Glomerular visceral epithelial cell (primary cell): Measurements from ENCODE around the gene CLIP2.
"Not testable (repeated sequence)": the region's sequence is repeated elsewhere in the genome, so short reads cannot be mapped to it uniquely, and the experiment has no call there.

Experiments used
- DNase-seq: peaks from one replicate; pipeline ENCODE4 v3.0.0-alpha.2; 2016; ENCODE audit errors: extremely low spot score

CLIP2 gene

DNA sequence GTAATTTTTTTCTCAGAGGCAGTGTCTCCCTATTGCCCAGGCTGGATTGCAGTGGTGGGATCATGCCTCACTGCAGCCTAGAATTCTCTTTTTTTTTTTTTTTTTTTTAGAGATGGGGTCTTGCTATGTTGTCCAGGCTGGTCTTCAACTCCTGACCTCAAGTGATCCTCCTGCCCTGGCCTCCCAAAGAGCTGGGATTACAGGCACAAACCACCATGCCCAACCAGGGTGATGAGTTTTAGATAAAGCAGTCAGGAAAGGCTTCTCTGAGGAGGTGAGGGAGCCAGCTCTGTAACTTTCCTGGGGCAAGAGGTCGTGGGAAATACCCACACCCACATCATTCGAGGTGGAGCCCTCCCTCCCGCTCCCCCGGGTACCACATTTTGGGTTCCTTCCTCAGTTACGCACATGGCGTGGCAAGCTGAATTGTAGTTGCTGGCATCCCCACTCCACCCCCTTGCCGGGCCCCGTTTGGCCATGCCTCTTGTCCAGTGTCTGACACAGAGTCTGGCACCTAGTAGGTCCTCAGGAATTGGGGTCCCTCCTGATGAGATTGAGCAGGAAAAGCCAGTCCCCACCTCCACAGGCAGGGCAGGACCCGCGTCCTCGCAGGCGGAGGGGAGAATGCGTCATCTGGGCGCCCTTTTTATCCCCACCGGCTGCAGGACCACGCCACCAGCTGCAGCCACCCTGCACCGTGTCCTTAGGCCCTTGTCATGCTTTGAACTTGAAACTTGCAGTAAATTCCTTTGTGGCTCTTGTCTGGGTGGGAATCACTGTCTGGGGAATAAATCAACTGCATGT is 43.4 kb downstream of the CLIP2 start:
- DNase-seq, result no peak

DNA sequence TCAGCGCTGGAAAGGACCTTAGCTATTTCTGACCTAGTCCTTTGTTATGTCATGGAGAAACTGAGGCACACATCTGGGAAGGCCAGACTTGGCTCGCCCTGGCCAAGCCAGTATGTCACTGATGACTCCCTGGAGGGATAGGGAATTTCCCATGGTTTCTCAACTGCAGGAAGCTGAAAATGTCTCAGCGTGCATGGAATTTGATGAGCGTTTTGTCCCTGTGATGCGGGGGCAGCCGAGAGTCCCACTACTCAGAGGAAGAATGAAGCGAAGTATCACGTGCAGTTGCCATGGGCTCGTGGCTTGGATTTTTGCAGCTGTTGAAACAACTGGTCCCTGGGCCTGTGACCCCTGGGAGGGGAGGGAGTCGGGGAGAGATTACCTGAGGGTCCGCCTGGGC is 44.8 kb downstream of the CLIP2 start:
- peak; percentile 24 for DNase-seq

- no peak for DNase-seq
Measured at GRCh38 chr7:74337926-74338325, 48.7 kb downstream of the CLIP2 start.

- DNase-seq, result no peak
Measured at GRCh38 chr7:74338366-74339108, 49.3 kb downstream of the CLIP2 start.

- not testable (repeated sequence) for DNase-seq
Measured at GRCh38 chr7:74339648-74340047, 50.4 kb downstream of the CLIP2 start.

GRCh38 chr7:74343281-74344131 is 54.3 kb downstream of the CLIP2 start:
- peak; percentile 75 for DNase-seq

GRCh38 chr7:74344132-74344496 is 54.9 kb downstream of the CLIP2 start:
- peak; percentile 71 for DNase-seq

- DNase-seq, result no peak
Measured at GRCh38 chr7:74344786-74345185, 55.6 kb downstream of the CLIP2 start.

DNA sequence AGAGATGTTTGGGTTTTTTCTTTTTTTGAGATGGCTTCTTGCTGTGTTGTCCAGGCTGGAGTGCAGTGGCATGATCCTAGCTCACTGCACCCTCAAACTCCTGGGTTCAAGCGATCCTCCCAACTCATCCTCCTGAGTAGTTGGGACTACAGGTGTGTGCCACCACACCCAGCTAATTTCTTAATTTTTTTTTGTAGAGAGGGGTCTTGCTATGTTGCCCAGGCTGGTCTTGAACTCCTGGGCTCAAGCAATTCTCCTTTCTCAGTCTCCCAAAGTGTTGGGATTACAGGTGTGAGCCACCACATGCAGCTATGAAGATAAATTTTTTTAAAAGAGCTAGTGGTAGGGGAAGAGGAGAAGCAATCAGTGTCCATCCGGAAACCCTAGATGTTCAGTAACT is 56.8 kb downstream of the CLIP2 start:
- no peak for DNase-seq

GRCh38 chr7:74349621-74350020 is 60.4 kb downstream of the CLIP2 start:
- no peak for DNase-seq

DNA sequence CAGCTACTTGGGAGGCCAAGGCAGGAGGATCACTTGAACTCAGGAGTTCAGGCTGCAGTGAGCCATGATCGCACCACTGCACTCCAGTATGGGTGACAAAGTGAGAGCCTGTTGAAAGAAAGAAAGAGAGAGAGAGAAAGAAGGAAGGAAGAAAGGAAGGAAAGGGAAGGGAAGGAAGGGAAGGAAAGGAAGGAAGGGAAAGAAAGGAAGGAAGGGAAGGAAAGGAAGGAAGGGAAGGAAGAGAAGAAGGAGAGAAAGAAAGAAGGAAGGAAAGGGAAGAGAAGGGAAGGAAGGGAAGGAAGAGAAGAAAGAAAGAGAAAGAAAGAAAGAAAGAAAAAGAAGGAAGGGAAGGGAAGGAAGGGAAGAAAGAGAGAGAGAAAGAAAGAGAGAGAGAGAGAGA is 61.5 kb downstream of the CLIP2 start:
- no peak for DNase-seq

DNA sequence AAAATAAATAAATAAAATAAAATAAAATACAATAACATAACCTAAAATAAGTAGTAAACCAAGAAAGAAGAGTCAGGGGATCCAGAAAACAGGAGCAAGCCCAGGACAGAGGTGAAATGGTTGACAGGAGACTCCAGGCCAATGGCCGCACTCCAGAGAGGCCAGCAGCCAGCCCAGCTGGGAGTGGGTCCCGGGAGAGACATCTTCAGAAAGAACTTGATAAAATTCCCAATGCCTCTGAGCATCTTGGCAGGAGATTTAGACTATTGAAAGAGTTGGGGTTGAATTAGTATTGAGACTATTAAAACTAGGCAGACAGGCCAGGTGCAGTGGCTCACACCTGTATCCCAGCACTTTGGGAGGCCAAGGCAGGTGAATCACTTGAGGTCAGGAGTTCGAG is 62.6 kb downstream of the CLIP2 start:
- DNase-seq, result no peak

- not testable (repeated sequence) for DNase-seq
Measured at GRCh38 chr7:74352551-74353138, 63.4 kb downstream of the CLIP2 start.

- DNase-seq, result no peak
Measured at GRCh38 chr7:74354009-74354408, 64.8 kb downstream of the CLIP2 start.

GRCh38 chr7:74355091-74355490 is 65.9 kb downstream of the CLIP2 start:
- peak; percentile 76 for DNase-seq

GRCh38 chr7:74356589-74357315 is 67.5 kb downstream of the CLIP2 start:
- DNase-seq, result peak; percentile 43

DNA sequence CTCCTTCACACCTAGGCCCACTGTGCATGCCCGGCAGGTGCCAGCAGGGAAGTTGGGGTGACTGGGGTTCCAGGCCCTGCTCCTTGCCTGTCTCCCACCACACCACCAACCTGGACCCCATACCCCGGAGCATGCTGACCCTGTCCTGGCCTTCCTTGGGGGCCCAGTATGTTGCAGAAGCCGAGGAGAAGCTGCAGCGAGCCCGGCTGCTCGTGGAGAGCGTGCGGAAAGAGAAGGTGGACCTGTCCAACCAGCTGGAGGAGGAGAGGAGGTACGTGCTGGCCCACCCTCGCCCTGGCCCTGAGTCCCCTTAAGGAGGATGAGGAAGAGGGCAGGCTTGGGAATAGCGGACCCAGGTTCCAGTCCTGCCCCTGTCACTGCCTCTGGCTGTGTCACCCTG is 70.8 kb downstream of the CLIP2 start:
- no peak for DNase-seq

- DNase-seq, result no peak
Measured at GRCh38 chr7:74362266-74362665, 73.1 kb downstream of the CLIP2 start.

DNA sequence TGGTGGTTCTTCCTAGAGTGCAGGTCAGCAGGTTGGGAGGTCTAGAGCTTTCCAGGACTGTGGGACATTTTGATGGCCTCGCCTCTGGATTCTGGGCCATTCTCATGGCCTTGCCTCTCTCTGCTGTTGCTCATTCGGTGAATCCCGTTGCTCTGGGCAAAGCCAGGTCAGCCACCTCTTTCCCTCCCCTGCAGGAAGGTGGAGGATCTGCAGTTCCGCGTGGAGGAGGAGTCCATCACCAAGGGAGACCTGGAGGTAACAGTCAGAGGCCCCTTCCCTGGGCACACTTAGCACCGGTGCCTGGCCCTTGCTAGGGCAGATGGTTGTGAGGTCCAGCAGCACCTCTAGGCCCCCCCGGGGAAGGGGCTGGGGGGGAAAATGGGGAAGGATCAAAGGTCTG is 74.9 kb downstream of the CLIP2 start:
- no peak for DNase-seq

- peak; percentile 32 for DNase-seq
Measured at GRCh38 chr7:74365322-74366022, 76.3 kb downstream of the CLIP2 start.
